Activated CD4-positive, alpha-beta memory T cell treated with anti-CD3 and anti-CD28 coated beads for 36 hours (primary cell): ENCODE results near the gene ADD2. TPM values are rescaled to one million over a fixed set of nuclear protein-coding genes. Genes with fewer than 3 reads are reported as not detected.

Experiments
- CTCF ChIA-PET: fragments of 350-600 bp; sonication (Branson Sonifier 250); formaldehyde crosslinking; loops from one replicate; lab custom pipeline; 2021; ENCODE audit warnings: antibody characterized with exemption, inconsistent platforms; lab: Charles Lee
- POLR2A ChIA-PET: fragments of 350-600 bp; sonication (Branson Sonifier 250); formaldehyde crosslinking; loops from one replicate; lab custom pipeline; 2021; ENCODE audit warnings: antibody characterized with exemption; lab: Charles Lee
- DNase-seq: peaks from one replicate; pipeline ENCODE4 v3.0.0-alpha.2; 2020
- H3K27ac Mint-ChIP-seq: one replicate; pipeline ENCODE4 v1.8.0; 2021; ENCODE audit warnings: mixed read lengths
- H3K27me3 Mint-ChIP-seq: one replicate; pipeline ENCODE4 v1.8.0; 2021; ENCODE audit warnings: mixed read lengths
- H3K36me3 Mint-ChIP-seq: one replicate; pipeline ENCODE4 v1.8.0; 2021; ENCODE audit warnings: mixed read lengths
- H3K4me1 Mint-ChIP-seq: one replicate; pipeline ENCODE4 v1.8.0; 2021; ENCODE audit warnings: low read depth, mixed read lengths
- H3K4me3 Mint-ChIP-seq: one replicate; pipeline ENCODE4 v1.8.0; 2021; ENCODE audit warnings: mild to moderate bottlenecking, mixed read lengths
- H3K9me3 Mint-ChIP-seq: one replicate; pipeline ENCODE4 v1.8.0; 2021; ENCODE audit warnings: mixed read lengths
- intact Hi-C: fragments of 100-400 bp; cut with micrococcal nuclease; formaldehyde crosslinking; loops from one replicate; pipeline ENCODE4 v1.15.1; 2023
- total RNA-seq, 2 experiments: library from RNA; stranded (reverse); gene quantifications; one replicate each; pipeline ENCODE4 v1.2.3, GENCODE V29; 2021

Gene ADD2
- total RNA-seq, 2 experiments from 2014 or later: 5.6 to 6.0 TPM

- CTCF ChIA-PET: no interaction called here
- H3K36me3 Mint-ChIP-seq: no peaks in the 10 kb centered on the region
- no peak overlapping the region for H3K4me3 Mint-ChIP-seq
- no peaks in the 10 kb centered on the region for H3K9me3 Mint-ChIP-seq
- no peaks in the 10 kb centered on the region for H3K4me1 Mint-ChIP-seq
- intact Hi-C loops: no loop called here
- peaks cover 1% of the 10 kb centered on the region for H3K27me3 Mint-ChIP-seq
- DNase-seq: no peak
- POLR2A ChIA-PET: no interaction called here
- no peak overlapping the region for H3K27ac Mint-ChIP-seq
Measured at GRCh38 chr2:70714141-70714905, 53.7 kb downstream of the ADD2 start.

GRCh38 chr2:70712916-70713315, 55.1 kb downstream of the ADD2 start:
- no peak overlapping the region for H3K4me3 Mint-ChIP-seq
- no peaks in the 10 kb centered on the region for H3K9me3 Mint-ChIP-seq
- intact Hi-C loops: no loop called here
- H3K27me3 Mint-ChIP-seq: peaks cover 1% of the 10 kb centered on the region
- no peak overlapping the region for H3K27ac Mint-ChIP-seq
- H3K4me1 Mint-ChIP-seq: peaks cover 8% of the 10 kb centered on the region
- DNase-seq: no peak
- POLR2A ChIA-PET: no interaction called here
- CTCF ChIA-PET: no interaction called here
- H3K36me3 Mint-ChIP-seq: no peaks in the 10 kb centered on the region

DNA sequence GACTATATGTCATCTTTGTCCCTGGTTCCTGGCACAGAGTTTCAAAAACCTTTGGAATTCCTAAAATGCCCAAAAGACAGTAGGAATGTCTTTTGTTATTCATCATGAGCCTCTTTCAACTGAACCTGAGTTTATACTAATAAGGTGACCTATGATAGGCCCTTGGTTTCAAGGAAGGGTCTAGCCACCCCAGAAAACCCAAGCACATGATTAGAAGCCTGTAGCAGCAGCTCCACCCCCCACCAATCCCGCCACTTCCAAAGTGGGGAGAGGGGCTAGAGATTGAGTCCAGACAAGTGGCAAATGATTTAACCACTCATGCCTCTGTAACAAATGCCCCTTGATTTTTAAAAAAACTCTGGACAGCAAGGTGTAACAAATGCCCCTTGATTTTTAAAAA, 56.8 kb downstream of the ADD2 start:
- no peak for DNase-seq
- ChIA-PET POLR2A (no interaction called here), CTCF (no interaction called here)
- Mint-ChIP-seq H3K4me1 (peaks cover 8% of the 10 kb centered on the region), H3K9me3 (no peaks in the 10 kb centered on the region), H3K36me3 (no peaks in the 10 kb centered on the region), H3K27ac (no peak overlapping the region), H3K27me3 (no peaks in the 10 kb centered on the region), H3K4me3 (no peak overlapping the region)
- intact Hi-C loops: no loop called here

DNA sequence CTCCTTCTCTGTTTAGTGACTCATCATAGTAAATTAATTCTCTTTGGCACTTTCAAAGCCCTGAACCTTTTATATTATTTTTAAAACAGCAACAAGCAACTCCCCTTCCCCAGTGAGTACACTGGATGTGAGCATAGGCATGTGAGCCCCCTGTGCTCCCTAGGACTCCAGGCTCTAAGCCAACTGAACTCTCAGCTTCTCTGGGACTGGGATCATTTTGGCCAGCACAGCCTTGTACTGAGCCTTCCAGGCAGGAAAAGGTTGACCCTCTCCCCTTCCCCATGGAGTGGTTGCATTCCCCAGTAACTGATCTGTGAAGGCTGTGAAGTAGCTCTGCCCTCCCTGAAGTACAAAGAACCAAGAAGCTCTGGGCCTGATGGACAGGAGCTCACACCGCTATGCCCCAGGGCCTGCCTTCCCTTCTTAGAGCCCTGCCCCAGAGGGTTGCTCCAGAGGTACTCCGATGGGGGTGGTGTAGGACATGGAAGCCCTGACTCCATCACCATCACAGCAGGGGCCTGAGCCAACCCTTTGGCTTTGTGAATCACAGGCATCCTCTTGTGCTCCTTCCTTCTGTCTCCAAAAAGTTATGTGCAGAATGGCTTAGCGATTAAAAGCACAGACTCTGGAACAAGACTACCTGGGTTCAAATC, 57.8 kb downstream of the ADD2 start:
- intact Hi-C loops: no loop called here
- POLR2A ChIA-PET: no interaction called here
- no peaks in the 10 kb centered on the region for H3K9me3 Mint-ChIP-seq
- no peak overlapping the region for H3K4me3 Mint-ChIP-seq
- CTCF ChIA-PET: no interaction called here
- no peak for DNase-seq
- no peaks in the 10 kb centered on the region for H3K27me3 Mint-ChIP-seq
- peaks cover 8% of the 10 kb centered on the region for H3K4me1 Mint-ChIP-seq
- no peaks in the 10 kb centered on the region for H3K36me3 Mint-ChIP-seq
- no peak overlapping the region for H3K27ac Mint-ChIP-seq

DNA sequence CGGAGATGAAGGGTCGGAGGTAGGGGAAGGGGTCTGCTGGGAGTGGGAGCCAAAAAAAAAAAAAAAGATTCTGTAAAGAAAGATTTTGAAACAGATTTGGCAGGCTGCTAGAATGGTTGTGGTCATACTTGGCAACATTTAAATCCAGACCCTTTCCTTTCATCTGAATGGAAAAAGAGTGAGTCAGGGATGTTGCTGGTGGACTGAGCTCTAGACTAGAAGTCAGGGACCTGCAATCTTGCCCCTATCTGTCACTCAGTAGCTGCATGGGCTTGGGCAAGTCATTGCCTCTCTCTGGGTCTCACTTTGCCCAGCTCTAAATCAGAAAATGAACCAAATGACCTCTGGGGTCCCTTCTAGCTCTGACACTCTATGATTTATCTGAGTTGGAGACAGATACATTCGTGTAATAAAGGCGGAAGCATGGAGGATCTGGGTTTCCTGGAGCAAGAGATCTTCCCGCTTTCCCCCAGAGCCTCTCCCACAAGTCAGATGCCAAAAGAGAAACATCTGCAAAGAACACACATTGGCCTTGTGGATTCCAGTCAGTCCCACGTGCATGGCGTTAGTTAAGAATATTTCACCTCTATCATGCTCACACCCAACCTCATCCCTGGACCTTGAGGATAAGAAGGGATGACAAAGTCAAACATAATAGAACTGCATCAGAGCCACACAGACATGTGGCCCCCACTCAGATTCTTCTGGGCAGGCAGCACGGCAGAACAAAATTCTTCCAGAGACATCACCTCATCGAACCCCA, 58.5 kb downstream of the ADD2 start:
- no peak for DNase-seq
- Mint-ChIP-seq H3K36me3 (no peaks in the 10 kb centered on the region), H3K4me1 (peaks cover 8% of the 10 kb centered on the region), H3K27ac (no peak overlapping the region), H3K9me3 (no peaks in the 10 kb centered on the region), H3K27me3 (no peaks in the 10 kb centered on the region), H3K4me3 (no peak overlapping the region)
- CTCF ChIA-PET: no interaction called here
- POLR2A ChIA-PET: no interaction called here
- intact Hi-C loops: no loop called here

DNA sequence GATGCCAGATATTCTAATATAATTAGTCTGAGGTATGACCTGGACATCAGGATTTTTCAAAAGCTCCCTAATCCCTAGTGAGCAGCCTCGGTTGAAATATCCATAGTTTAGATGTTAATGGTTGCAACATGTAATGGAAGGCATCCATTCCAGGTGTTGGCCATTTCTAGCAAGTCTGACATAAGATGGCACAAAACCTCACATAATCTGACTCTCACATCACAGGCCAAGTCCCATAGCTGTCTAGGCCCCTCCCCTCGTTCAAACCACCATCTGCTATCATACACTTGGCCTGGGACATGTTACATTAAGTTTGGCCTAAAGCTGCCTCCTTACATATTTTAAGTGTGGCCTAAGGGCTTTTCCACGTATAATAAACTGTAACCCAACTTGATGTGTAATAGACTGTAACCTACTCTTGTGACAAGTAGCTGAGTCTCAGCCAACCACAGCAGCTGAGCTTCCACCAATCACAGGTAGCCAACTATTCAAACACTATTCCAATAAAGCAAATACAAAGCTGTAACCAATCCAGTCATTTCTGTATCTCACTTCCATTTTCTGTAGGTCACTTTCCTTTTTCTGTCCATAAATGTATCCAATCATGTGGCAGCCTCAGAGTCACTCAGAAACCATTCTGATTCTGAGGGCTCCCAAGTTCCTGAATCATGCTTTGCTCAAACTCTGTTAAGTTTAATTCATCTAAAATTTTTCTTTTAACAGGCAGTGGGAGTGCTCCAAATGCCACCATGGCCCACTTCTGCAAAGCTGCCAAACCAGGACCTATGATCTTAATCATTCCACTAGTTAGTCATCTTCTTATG, 59.4 kb downstream of the ADD2 start:
- POLR2A ChIA-PET: no interaction called here
- intact Hi-C loops: no loop called here
- H3K27me3 Mint-ChIP-seq: no peaks in the 10 kb centered on the region
- DNase-seq: peak; percentile 14
- no peak overlapping the region for H3K27ac Mint-ChIP-seq
- peaks cover 8% of the 10 kb centered on the region for H3K4me1 Mint-ChIP-seq
- no peaks in the 10 kb centered on the region for H3K36me3 Mint-ChIP-seq
- no peaks in the 10 kb centered on the region for H3K9me3 Mint-ChIP-seq
- CTCF ChIA-PET: interaction anchor here (1.1 kb wide), 1 partner anchor 211 kb away, joined by 3 read pairs; no protein-coding TSS in a partner anchor
- no peak overlapping the region for H3K4me3 Mint-ChIP-seq

GRCh38 chr2:70707706-70708105, 60.3 kb downstream of the ADD2 start:
- H3K27ac Mint-ChIP-seq: no peak overlapping the region
- ChIA-PET POLR2A (no interaction called here), CTCF (interaction anchor here (1.1 kb wide), 1 partner anchor 212 kb away, joined by 3 read pairs; no protein-coding TSS in a partner anchor)
- no peaks in the 10 kb centered on the region for H3K27me3 Mint-ChIP-seq
- intact Hi-C loops: no loop called here
- no peaks in the 10 kb centered on the region for H3K9me3 Mint-ChIP-seq
- H3K4me1 Mint-ChIP-seq: peaks cover 8% of the 10 kb centered on the region
- H3K36me3 Mint-ChIP-seq: no peaks in the 10 kb centered on the region
- no peak overlapping the region for H3K4me3 Mint-ChIP-seq
- DNase-seq: no peak

DNA sequence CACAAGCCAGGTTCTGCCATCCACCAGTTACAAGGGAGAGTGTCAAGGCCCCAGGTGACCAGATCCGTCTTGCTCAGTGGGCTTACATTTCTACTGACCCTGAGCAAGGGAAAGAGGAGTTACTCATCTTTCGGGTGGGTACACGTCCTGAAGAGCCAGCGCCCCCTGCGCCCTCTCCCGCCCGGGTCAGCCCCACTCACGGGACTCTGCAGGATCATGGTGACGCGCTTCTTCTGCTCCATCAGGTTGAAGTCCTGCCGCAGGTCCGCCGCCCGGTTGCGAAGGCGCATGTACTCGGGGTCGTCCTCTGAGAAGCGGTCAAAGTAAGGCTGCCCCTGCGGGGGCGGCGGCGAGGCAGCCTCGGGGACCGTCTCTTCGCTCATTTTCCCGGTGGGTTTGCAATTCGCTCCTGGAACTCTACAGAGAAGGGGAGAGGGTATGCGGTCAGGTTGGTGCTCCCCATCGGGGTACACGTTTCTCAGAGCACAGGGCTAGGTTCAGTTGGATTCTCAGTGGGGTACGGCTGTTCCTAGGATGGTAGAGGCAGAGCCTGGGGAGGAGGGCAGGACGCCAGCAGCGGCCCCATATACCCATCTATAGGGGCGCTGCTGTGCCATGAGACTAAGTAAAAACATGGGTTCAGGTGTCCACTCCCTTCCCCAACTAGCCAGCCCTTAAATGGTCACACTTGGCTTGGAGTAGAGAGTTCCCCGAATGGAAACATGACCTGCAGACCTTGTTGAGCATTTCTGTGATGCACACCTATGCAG, 61.8 kb downstream of the ADD2 start:
- Mint-ChIP-seq H3K27me3 (no peaks in the 10 kb centered on the region), H3K36me3 (no peaks in the 10 kb centered on the region), H3K4me3 (no peak overlapping the region), H3K9me3 (no peaks in the 10 kb centered on the region), H3K27ac (no peak overlapping the region), H3K4me1 (peaks cover 8% of the 10 kb centered on the region)
- no peak for DNase-seq
- intact Hi-C loops: no loop called here
- CTCF ChIA-PET: no interaction called here
- POLR2A ChIA-PET: no interaction called here

GRCh38 chr2:70705160-70705850, 62.7 kb downstream of the ADD2 start:
- Mint-ChIP-seq H3K4me1 (peaks cover 8% of the 10 kb centered on the region), H3K36me3 (no peaks in the 10 kb centered on the region), H3K27me3 (no peaks in the 10 kb centered on the region), H3K4me3 (no peak overlapping the region), H3K27ac (no peak overlapping the region), H3K9me3 (no peaks in the 10 kb centered on the region)
- intact Hi-C loops: no loop called here
- DNase-seq: no peak
- CTCF ChIA-PET: no interaction called here
- POLR2A ChIA-PET: no interaction called here

DNA sequence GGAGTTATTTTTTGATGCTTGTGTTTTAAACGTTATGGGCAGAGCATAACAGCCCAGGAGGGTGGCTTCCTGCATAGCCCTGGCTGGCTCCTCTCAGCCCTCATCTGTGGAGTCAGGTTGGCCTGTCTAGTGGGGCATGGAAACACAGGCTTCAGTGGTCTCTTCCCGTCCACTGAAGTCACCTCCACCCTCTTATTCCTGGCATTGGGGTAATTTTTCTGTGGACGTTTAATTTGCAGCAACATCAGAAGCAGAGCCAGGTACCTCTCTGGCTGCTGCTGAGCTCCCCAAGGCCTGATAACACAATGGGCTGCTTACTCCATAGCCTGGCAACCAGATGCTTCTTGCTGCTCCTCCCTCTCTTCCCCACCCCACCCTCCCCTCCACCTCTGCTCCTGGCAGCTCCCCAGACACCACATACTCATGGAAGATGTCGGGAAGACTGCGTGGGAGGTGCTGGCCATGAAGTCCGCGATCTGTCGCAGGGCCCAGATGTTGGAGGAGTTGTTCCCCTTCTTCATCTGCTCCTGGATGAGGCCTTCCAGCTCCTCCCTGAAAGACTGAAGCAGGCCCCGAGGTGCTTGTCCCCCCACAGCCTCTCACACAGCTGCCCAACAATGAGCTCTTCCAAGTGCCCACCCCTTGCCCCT, 64.0 kb downstream of the ADD2 start:
- DNase-seq: no peak
- Mint-ChIP-seq H3K4me3 (no peak overlapping the region), H3K27me3 (no peaks in the 10 kb centered on the region), H3K27ac (no peak overlapping the region), H3K4me1 (peaks cover 5% of the 10 kb centered on the region), H3K36me3 (no peaks in the 10 kb centered on the region), H3K9me3 (no peaks in the 10 kb centered on the region)
- POLR2A ChIA-PET: no interaction called here
- CTCF ChIA-PET: no interaction called here
- intact Hi-C loops: no loop called here
